ENCODE data around the gene SMARCB1.
A peak's percentile ranks its signal among the peaks of the same experiment; 100 is the strongest.

The SMARCB1 gene

DNA sequence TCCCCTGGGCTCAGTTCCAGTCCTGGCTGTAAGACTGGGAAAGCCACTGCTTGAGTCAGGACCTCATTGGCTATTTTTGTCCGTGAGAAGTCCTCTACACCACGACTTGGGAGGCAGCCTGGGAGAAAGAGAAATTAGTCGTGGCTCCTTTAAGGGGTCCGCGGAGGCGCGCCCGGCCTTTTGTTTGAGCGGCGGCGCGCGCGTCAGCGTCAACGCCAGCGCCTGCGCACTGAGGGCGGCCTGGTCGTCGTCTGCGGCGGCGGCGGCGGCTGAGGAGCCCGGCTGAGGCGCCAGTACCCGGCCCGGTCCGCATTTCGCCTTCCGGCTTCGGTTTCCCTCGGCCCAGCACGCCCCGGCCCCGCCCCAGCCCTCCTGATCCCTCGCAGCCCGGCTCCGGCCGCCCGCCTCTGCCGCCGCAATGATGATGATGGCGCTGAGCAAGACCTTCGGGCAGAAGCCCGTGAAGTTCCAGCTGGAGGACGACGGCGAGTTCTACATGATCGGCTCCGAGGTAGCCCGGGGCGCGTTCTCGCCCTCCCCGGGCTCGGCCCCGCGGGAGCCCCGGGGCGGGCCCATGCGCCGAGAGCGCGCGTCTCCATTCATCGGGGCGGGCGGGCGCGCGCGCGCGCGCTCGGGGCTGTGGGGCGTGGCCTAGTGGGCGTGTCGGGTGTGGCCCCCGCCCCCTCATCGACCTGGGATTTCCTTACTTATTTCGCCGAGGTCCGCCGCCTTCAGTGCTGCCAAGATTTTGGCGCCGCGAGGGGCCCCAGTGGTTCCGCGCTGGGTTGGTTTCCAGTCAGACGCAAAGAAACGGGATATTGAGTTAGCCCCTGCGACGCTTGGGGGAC is at the start of gene SMARCB1:
TSS of gene SMARCB1 (plus strand) at position 215 of the 848 bp plus-strand sequence. CDS start at position 419, 204 bp downstream.
- peak; percentile 92 for DNase-seq (ENCODE audit: low spot score)

DNA sequence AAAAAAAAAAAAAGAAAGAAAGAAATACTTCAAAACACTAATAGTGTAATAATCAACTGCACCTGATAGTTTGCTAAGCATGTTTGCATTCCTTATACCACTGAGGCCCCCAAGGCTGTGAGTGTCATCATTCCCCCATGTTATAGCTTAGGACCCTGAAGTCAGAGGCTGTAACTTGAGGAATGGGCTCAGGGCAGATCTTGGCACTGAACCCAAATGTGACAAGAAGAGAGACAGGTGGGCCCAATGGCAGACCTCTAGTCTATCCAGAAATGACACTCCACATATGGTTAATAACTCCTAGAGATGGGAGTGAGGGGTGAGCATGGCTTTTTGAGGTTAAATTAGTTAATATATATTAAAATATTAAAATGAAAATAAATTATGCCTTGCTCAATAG is 49.1 kb upstream of the SMARCB1 start:
- no peak for DNase-seq (ENCODE audit: low spot score)

GRCh38 chr22:23742505-23743264 is 44.1 kb upstream of the SMARCB1 start:
- DNase-seq (ENCODE audit: low spot score) = no peak

GRCh38 chr22:23743303-23743705 is 43.5 kb upstream of the SMARCB1 start:
- no peak for DNase-seq (ENCODE audit: low spot score)

DNA sequence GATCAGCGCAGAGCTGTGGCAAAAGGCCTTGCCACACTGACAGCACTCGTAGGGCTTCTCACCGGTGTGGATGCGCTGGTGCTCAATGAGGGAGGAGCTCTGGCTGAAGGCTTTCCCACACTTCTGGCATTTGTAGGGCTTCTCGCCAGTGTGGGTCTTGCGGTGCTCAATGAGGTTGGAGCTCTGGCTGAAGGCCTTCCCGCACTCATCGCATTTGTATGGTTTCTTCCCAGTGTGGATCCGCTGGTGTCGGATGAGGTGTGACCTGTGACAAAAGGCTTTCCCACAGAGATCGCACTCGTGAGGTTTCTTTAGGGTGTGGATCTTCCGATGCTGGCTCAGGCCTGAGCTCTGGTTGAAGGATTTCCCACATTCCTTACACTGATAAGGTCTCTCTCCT is 42.8 kb upstream of the SMARCB1 start:
- DNase-seq (ENCODE audit: low spot score) = no peak

GRCh38 chr22:23744485-23744884 is 42.3 kb upstream of the SMARCB1 start:
- DNase-seq (ENCODE audit: low spot score) = no peak

DNA sequence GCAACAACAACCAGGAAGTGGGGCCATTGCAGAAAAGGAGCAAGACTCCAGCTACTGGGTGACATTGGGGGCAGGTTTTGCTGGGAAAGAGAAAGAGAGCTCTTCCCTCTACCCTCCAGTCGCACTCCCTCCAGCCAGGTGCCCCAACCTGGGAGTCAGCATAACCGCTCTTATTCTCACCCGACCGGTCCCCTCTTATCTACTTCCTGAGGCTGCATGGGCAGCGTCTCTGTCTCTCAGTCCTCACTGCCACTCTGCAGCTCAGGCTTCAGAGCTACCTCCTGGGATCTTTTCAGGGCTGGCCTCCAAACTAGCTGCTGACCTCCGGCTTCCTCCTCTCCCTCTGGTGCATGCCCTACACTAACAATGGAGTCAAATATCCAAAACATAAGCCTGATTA is 41.0 kb upstream of the SMARCB1 start:
- no peak for DNase-seq (ENCODE audit: low spot score)

- no peak for DNase-seq (ENCODE audit: low spot score)
Measured at GRCh38 chr22:23749841-23750301, 36.9 kb upstream of the SMARCB1 start.

DNA sequence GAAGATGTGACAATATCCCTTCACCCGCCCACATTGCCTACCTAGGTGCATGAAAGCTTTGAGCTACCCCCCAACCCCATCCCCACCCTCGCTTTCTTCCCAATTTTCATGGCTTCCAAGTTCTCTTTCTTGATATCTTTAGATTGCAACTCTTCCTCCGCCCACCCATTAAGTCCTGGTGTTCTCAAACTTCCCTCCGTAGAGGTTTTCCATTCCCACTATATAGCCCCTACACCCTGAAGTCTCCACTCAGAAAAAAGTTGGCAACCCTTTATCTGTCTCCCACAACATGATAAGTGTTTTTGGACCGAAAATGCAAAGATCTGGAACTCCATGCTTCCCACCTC is 36.4 kb upstream of the SMARCB1 start:
- no peak for DNase-seq (ENCODE audit: low spot score)

- DNase-seq (ENCODE audit: low spot score) = peak; percentile 84
Measured at GRCh38 chr22:23750714-23751440, 35.9 kb upstream of the SMARCB1 start, which contains the start of gene ZNF70. Gene ZNF70, minus strand, starts transcription at chr22:23751112. Its CDS starts 5,972 bp downstream, at chr22:23745140.

DNA sequence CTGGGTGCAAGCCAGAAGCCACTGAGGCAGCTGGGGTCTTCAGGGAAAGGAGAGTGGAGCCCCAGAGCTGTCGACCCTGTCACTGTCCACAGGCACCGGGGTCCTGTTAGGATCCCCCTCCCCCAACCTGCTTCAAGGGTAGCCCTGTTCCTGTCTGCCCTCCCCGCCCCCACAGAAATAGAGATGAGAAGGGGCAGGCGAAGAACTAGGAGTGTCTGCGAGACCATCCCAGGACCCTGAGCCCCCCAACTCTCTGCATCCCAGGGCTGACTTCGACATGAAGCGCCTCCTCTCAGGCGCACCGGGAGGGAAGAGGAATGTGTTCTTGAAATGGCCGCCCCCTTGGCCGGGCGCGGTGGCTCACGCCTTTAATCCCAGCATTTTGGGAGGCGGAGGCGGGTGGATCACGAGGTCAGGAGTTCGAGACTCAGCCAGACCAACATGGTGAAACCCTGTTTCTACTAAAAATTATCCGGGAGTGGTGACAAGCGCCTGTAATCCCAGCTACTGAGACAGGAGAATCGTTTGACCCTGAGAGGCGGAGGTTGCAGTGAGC is 35.2 kb upstream of the SMARCB1 start:
- peak; percentile 36 for DNase-seq (ENCODE audit: low spot score)

- no peak for DNase-seq (ENCODE audit: low spot score)
Measured at GRCh38 chr22:23752090-23752691, 34.6 kb upstream of the SMARCB1 start.

GRCh38 chr22:23752750-23753149 is 34.0 kb upstream of the SMARCB1 start:
- DNase-seq (ENCODE audit: low spot score) = no peak

DNA sequence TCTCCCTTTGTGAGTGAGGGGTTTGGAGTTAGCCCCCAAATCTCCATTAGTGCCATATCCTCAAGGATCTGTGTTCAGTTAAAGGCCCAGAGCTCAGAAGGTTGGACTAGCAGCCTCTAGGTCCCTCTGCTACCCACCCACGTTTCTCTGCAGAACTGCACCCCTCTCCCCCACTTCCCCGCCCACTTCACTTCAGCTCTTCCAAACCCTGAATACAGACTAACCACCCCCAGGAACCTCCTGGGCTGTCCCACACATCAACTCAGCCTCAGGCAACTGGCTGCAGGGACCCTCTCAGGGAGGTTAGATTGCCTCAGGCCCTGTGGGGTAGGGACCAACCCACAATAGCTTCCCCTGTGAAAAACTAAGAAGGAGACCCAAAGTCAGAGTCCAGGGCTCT is 33.4 kb upstream of the SMARCB1 start:
- no peak for DNase-seq (ENCODE audit: low spot score)

GRCh38 chr22:23754220-23754919 is 32.4 kb upstream of the SMARCB1 start, which contains the start of gene VPREB3:
Gene VPREB3, minus strand, starts transcription at chr22:23754425. Its CDS starts 62 bp downstream, at chr22:23754363.
- DNase-seq (ENCODE audit: low spot score) = no peak

- no peak for DNase-seq (ENCODE audit: low spot score)
Measured at GRCh38 chr22:23754980-23755636, 31.7 kb upstream of the SMARCB1 start.

- no peak for DNase-seq (ENCODE audit: low spot score)
Measured at GRCh38 chr22:23755711-23756110, 31.1 kb upstream of the SMARCB1 start.

GRCh38 chr22:23756891-23757290 is 29.9 kb upstream of the SMARCB1 start:
- DNase-seq (ENCODE audit: low spot score) = no peak

DNA sequence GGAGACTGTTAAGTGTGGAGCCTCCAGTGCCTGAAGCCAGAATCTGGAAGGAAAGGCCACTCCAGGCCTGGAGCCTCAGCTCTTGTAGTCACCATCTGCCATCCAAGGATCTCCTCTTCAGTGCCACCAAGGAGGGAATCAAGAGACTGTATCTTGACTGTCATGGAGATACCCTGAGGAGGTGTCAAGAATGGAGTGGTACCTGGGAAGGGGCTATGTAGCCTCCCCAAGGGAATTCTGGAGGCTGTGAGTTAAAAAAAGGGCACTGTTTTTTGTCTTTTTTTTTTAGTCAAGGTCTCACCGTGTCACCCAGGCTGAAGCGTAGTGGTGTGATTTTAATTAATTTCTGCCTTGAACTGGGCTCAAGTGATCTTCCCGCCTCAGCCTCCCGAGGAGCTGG is 27.2 kb upstream of the SMARCB1 start:
- DNase-seq (ENCODE audit: low spot score) = no peak

DNA sequence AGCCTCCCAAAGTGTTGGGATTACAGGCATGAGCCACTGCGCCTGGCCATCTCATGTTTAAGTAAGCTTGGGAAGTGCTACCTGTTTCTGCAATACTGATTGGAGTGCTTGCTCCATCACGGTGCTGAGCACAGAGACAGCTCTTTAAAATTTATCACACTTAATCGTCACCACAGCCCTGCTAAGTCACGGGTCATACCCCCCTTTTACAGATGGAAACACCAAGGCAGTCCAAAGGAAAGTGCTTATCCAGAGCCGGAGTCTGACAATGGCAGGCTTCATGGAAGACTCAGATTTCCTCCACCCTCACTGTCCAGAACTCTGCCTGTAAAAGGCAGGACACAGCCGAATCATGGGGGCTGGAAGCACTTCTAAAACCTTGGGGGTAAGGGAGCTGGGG is 26.7 kb upstream of the SMARCB1 start:
- no peak for DNase-seq (ENCODE audit: low spot score)
